Posterior vena cava (tissue), 2 donors: ENCODE measurements around the gene ICA1. TPM values are rescaled to one million over a fixed set of nuclear protein-coding genes. Genes with fewer than 3 reads are reported as not detected.

Source experiments
- DNase-seq: peaks from one replicate; pipeline ENCODE4 v3.0.0-alpha.2; 2020; ENCODE audit warnings: low spot score
- intact Hi-C, 2 donors: fragments of 100-400 bp; cut with DNase I; formaldehyde crosslinking; loops; one replicate each; pipeline versions ENCODE4 v1.14.1 to v1.14.2; 2022 to 2023
- total RNA-seq, 2 donors: library from RNA; stranded (reverse); fragmentation: NEBNext Ultra II Directional; extraction: Animal tissue kit (Norgen Biotek cat#: 25700); gene quantifications; one replicate each; pipeline ENCODE4 v1.2.1, GENCODE V29; 2021
- donor health status: DM: yes; HTN: yes; CAD: no.
- donor health status: DM: yes; HTN: yes; CAD: no.

The ICA1 gene
- total RNA-seq, 2 donors from 2014 or later, result 9.4 to 11.8 TPM

GRCh38 chr7:8236780-8237407 lies 25.1 kb downstream of the ICA1 start:
- no peak for DNase-seq
- intact Hi-C loops, result loop anchor here in 1 of 2 donors (10.0 kb wide), 1 partner anchor 878 kb away; no protein-coding TSS in a partner anchor

GRCh38 chr7:8232999-8233847 lies 28.7 kb downstream of the ICA1 start:
- DNase-seq, result no peak
- intact Hi-C loops, result loop anchor here in 1 of 2 donors (10.0 kb wide), 1 partner anchor 882 kb away; no protein-coding TSS in a partner anchor

- intact Hi-C loops, result loop anchor here in 1 of 2 donors (10.0 kb wide), 1 partner anchor 885 kb away; no protein-coding TSS in a partner anchor
- no peak for DNase-seq
Observed at GRCh38 chr7:8229927-8230326, 32.0 kb downstream of the ICA1 start.

GRCh38 chr7:8228766-8229674 lies 32.9 kb downstream of the ICA1 start:
- no peak for DNase-seq
- intact Hi-C loops, result no loop called here

GRCh38 chr7:8228068-8228467 lies 33.9 kb downstream of the ICA1 start:
- intact Hi-C loops, result no loop called here
- DNase-seq, result no peak

- intact Hi-C loops, result no loop called here
- DNase-seq, result no peak
Observed at GRCh38 chr7:8227261-8227660, 34.7 kb downstream of the ICA1 start.

GRCh38 chr7:8226501-8226900 lies 35.5 kb downstream of the ICA1 start:
- intact Hi-C loops, result no loop called here
- DNase-seq, result no peak

- intact Hi-C loops, result no loop called here
- no peak for DNase-seq
Observed at GRCh38 chr7:8221567-8221966, 40.4 kb downstream of the ICA1 start.

- DNase-seq, result no peak
- intact Hi-C loops, result no loop called here
Observed at GRCh38 chr7:8221101-8221495, 40.9 kb downstream of the ICA1 start.

- intact Hi-C loops, result no loop called here
- no peak for DNase-seq
Observed at GRCh38 chr7:8220376-8221100, 41.4 kb downstream of the ICA1 start.

- DNase-seq, result no peak
- intact Hi-C loops, result no loop called here
Observed at GRCh38 chr7:8217200-8218068, 44.5 kb downstream of the ICA1 start.

- no peak for DNase-seq
Observed at GRCh38 chr7:8216334-8216690, 45.7 kb downstream of the ICA1 start.

GRCh38 chr7:8215648-8216333 lies 46.2 kb downstream of the ICA1 start:
- intact Hi-C loops, result no loop called here
- no peak for DNase-seq

More at GRCh38 chr7:8216334-8216690, 45.7 kb downstream of the ICA1 start:
- intact Hi-C loops, result no loop called here

GRCh38 chr7:8214244-8214824 lies 47.6 kb downstream of the ICA1 start:
- DNase-seq, result no peak
- intact Hi-C loops, result no loop called here

- no peak for DNase-seq
- intact Hi-C loops, result loop anchor here in 1 of 2 donors (2.0 kb wide), 1 partner anchor 27 kb away; no protein-coding TSS in a partner anchor
Observed at GRCh38 chr7:8213381-8213780, 48.6 kb downstream of the ICA1 start.

- intact Hi-C loops, result loop anchor here in 1 of 2 donors (2.0 kb wide), 1 partner anchor 26 kb away; no protein-coding TSS in a partner anchor
Observed at GRCh38 chr7:8212638-8213037, 49.3 kb downstream of the ICA1 start.

GRCh38 chr7:8211725-8212096 lies 50.3 kb downstream of the ICA1 start:
- DNase-seq, result no peak
- intact Hi-C loops, result loop anchor here in 1 of 2 donors (2.0 kb wide), 2 partner anchors 25 to 49 kb away; no protein-coding TSS in a partner anchor

More at GRCh38 chr7:8212638-8213037, 49.3 kb downstream of the ICA1 start:
- no peak for DNase-seq
